Measurements from ENCODE around the gene CNNM3.
A peak's percentile ranks its signal among the peaks of the same experiment; 100 is the strongest.
"Not testable (repeated sequence)": the region's sequence is repeated elsewhere in the genome, so short reads cannot be mapped to it uniquely, and the experiment has no call there.

Gene CNNM3

GRCh38 chr2:96816127-96816835 lies at the start of gene CNNM3:
CNNM3 (plus strand) TSS chr2:96816268; CDS start chr2:96816278, 10 bp downstream.
- DNase-seq (ENCODE audit: low read depth in 2 of 2) = peak; percentile 90 to 93

- DNase-seq (ENCODE audit: low read depth in 2 of 2) = no peak
Measured at GRCh38 chr2:96767135-96767871, 48.8 kb upstream of the CNNM3 start.

GRCh38 chr2:96768083-96768561 lies 47.9 kb upstream of the CNNM3 start:
- no peak for DNase-seq (ENCODE audit: low read depth in 2 of 2)

GRCh38 chr2:96769814-96770213 lies 46.3 kb upstream of the CNNM3 start:
- no peak for DNase-seq (ENCODE audit: low read depth in 2 of 2)

GRCh38 chr2:96770442-96771202 lies 45.4 kb upstream of the CNNM3 start:
- DNase-seq (ENCODE audit: low read depth in 2 of 2) = no peak

- no peak for DNase-seq (ENCODE audit: low read depth in 2 of 2)
Measured at GRCh38 chr2:96771796-96772618, 44.1 kb upstream of the CNNM3 start.

GRCh38 chr2:96772903-96773671 lies 43.0 kb upstream of the CNNM3 start:
- no peak for DNase-seq (ENCODE audit: low read depth in 2 of 2)

- no peak for DNase-seq (ENCODE audit: low read depth in 2 of 2)
Measured at GRCh38 chr2:96773922-96774321, 42.1 kb upstream of the CNNM3 start.

- DNase-seq (ENCODE audit: low read depth in 2 of 2) = no peak
Measured at GRCh38 chr2:96775160-96775559, 40.9 kb upstream of the CNNM3 start.

- no peak for DNase-seq (ENCODE audit: low read depth in 2 of 2)
Measured at GRCh38 chr2:96783388-96783787, 32.7 kb upstream of the CNNM3 start.

GRCh38 chr2:96787411-96787810 lies 28.7 kb upstream of the CNNM3 start:
- DNase-seq (ENCODE audit: low read depth in 2 of 2) = no peak

GRCh38 chr2:96788442-96789244 lies 27.4 kb upstream of the CNNM3 start:
- DNase-seq (ENCODE audit: low read depth in 2 of 2) = no peak

- no peak for DNase-seq (ENCODE audit: low read depth in 2 of 2)
Measured at GRCh38 chr2:96789245-96789617, 26.8 kb upstream of the CNNM3 start.

GRCh38 chr2:96792772-96793749 lies 23.0 kb upstream of the CNNM3 start:
- no peak for DNase-seq (ENCODE audit: low read depth in 2 of 2)

GRCh38 chr2:96795076-96795475 lies 21.0 kb upstream of the CNNM3 start:
- DNase-seq (ENCODE audit: low read depth in 2 of 2) = no peak

GRCh38 chr2:96796497-96796896 lies 19.6 kb upstream of the CNNM3 start:
- not testable (repeated sequence) for DNase-seq (ENCODE audit: low read depth in 2 of 2)

GRCh38 chr2:96797066-96797625 lies 18.9 kb upstream of the CNNM3 start:
- no peak for DNase-seq (ENCODE audit: low read depth in 2 of 2)

Measured in stimulated activated CD8-positive, alpha-beta memory T cell treated with anti-CD3 and anti-CD28 coated beads, Interleukin-7, amount 100 ng/mL, for 1 hour (primary cell).